ENCODE measurements around the gene TRAM2. TPM values are rescaled to one million over a fixed set of nuclear protein-coding genes. Genes with fewer than 3 reads are reported as not detected.

The TRAM2 gene
- total and polyA plus RNA-seq, 4 donors = 7.3 to 20.3 (median 13.0) TPM

DNA sequence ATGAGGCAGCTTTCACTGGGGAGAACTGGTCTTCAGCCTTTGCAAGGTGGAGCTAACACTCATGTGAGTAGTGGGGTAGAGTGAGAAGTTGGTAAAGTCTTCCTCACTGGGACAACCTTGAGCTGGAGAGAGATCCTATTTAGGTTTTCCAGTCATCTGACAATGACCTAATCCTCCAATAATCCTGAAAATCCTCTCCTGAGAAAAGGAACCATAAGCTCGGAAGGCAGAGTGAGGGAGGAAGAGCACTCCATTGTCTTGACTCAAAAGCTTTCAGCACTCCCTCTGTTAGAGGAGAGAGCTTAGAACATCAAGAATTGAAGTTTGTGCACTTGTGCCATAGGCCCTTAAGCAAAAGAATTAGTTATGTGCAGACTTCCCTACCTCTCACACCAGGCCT, 77.8 kb downstream of the TRAM2 start:
- Histone ChIP-seq H3K4me3 (ENCODE audit: low read depth in 1 of 3, low read length in 3 of 3) (no peak overlapping the region), H3K4me1 (ENCODE audit: control insufficient read depth in 4 of 4, insufficient read depth in 4 of 4, low read length in 3 of 4) (peaks cover 0 to 5% (median 0%) of the 10 kb centered on the region in 4 donors), H3K36me3 (ENCODE audit: control insufficient read depth in 4 of 4, insufficient read depth in 3 of 4, low read depth in 1 of 4, low read length in 3 of 4) (peaks cover 3 to 13% (median 8%) of the 10 kb centered on the region in 4 donors), H3K9me3 (ENCODE audit: control insufficient read depth in 4 of 4, low read length in 3 of 4) (no peaks in the 10 kb centered on the region), H3K27me3 (ENCODE audit: control insufficient read depth in 4 of 4, insufficient read depth in 4 of 4, low read length in 3 of 4) (no peaks in the 10 kb centered on the region), H3K27ac (ENCODE audit: low read depth in 1 of 2, low read length in 2 of 2) (no peak overlapping the region), H3K9ac (ENCODE audit: low read depth in 1 of 2, low read length in 2 of 2) (no peak overlapping the region)
- DNase-seq (ENCODE audit: low spot score) = no peak
- TF ChIP-seq TAF1 (conservative IDR thresholded peaks at IDR 0.05) = no peak
- WGBS = 89% methylated on average over 1 of the region's 1 CpG

DNA sequence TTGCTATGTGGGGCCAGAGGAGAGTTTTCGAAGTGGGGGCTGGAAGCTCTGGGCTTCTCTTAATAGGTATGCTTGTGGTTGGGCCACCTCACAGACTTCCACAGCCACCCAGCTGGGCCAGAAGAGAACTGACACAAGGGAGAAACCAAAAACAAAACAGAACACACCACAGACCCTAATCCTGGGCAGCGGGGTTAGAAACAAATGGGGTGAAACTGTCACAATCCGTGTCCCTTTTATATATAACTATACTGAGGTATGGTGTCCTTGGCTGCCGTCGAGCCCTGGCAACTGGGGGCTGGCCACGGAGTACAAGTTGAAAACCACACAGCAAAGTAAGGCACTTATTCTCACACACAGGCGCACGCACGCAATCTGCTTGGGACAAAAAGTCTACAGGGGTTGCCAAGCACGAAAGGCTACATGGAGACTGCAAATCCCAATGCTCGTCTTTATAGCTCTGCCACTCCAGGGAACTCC, 78.3 kb downstream of the TRAM2 start:
- 96% methylated on average over 11 of the region's 11 CpGs for WGBS
- TF ChIP-seq HNF4G (IDR thresholded peaks at IDR 0.05) (no peak), EGR1 (IDR thresholded peaks at IDR 0.05; ENCODE audit: low read depth in 2 of 2) (no peak), NR2F2 (IDR thresholded peaks at IDR 0.05) (no peak), SP1 (IDR thresholded peaks at IDR 0.05) (no peak)
- TF ChIP-seq, protein P1, sequence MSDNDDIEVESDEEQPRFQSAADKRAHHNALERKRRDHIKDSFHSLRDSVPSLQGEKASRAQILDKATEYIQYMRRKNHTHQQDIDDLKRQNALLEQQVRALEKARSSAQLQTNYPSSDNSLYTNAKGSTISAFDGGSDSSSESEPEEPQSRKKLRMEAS (IDR thresholded peaks at IDR 0.05) = no peak
- TF ChIP-seq, protein P2, sequence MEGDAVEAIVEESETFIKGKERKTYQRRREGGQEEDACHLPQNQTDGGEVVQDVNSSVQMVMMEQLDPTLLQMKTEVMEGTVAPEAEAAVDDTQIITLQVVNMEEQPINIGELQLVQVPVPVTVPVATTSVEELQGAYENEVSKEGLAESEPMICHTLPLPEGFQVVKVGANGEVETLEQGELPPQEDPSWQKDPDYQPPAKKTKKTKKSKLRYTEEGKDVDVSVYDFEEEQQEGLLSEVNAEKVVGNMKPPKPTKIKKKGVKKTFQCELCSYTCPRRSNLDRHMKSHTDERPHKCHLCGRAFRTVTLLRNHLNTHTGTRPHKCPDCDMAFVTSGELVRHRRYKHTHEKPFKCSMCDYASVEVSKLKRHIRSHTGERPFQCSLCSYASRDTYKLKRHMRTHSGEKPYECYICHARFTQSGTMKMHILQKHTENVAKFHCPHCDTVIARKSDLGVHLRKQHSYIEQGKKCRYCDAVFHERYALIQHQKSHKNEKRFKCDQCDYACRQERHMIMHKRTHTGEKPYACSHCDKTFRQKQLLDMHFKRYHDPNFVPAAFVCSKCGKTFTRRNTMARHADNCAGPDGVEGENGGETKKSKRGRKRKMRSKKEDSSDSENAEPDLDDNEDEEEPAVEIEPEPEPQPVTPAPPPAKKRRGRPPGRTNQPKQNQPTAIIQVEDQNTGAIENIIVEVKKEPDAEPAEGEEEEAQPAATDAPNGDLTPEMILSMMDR (IDR thresholded peaks at IDR 0.05; ENCODE audit: low read depth, low read length, missing input control) = no peak
- no peak overlapping the region for H3K9ac ChIP-seq (ENCODE audit: low read depth in 1 of 2, low read length in 2 of 2)

DNA sequence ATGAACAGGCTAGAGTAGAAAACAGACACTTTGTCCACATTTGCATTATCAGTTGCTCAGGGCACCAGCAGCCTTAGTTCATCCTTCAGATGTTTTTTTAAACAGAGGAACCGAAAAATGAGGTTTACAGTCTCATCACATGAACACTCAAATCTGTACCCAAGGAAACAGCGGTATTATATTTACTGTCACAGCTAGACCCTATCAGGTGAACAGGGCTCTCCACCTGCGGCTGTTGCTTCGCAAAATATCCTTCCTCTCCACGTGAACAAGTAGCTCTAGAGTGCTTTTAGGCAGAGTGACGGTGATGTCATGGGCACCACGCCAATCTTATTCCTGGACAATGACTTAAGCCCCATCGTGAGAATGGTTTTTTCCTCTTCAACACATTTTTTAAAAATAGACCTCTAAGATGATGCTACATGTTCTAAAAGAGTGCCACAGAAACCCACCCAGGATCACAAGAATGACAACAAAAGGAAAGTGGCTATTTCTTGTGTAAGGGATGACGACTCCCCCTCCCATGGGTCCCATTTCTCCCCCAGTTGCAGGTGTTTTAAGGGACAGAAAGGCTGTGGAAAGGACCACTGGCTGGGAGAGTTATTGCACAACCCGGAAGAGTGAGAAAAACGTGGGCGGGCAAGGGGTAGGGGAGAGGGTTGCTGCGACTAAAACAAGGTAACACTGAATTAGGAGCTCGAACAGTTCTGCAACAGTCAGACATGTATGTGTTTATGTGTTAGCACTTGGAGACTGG, 79.0 kb downstream of the TRAM2 start:
- Histone ChIP-seq H3K36me3 (ENCODE audit: control insufficient read depth in 4 of 4, insufficient read depth in 3 of 4, low read depth in 1 of 4, low read length in 3 of 4) (peaks cover 3 to 10% (median 8%) of the 10 kb centered on the region in 4 donors), H3K27ac (ENCODE audit: low read depth in 1 of 2, low read length in 2 of 2) (peak overlapping the region in 1 of 2 donors; percentile 14), H3K9me3 (ENCODE audit: control insufficient read depth in 4 of 4, low read length in 3 of 4) (no peaks in the 10 kb centered on the region), H3K9ac (ENCODE audit: low read depth in 1 of 2, low read length in 2 of 2) (no peak overlapping the region), H3K4me3 (ENCODE audit: low read depth in 1 of 3, low read length in 3 of 3) (no peak overlapping the region), H3K27me3 (ENCODE audit: control insufficient read depth in 4 of 4, insufficient read depth in 4 of 4, low read length in 3 of 4) (no peaks in the 10 kb centered on the region), H3K4me1 (ENCODE audit: control insufficient read depth in 4 of 4, insufficient read depth in 4 of 4, low read length in 3 of 4) (peaks cover 0 to 5% (median 0%) of the 10 kb centered on the region in 4 donors)
- 87% methylated on average over 14 of the region's 14 CpGs for WGBS
- no peak for DNase-seq (ENCODE audit: low spot score)
- TF ChIP-seq FOXA1 (IDR thresholded peaks at IDR 0.05) (no peak), JUND (IDR thresholded peaks at IDR 0.05) (no peak), RXRA (IDR thresholded peaks at IDR 0.05) (no peak), NR2F2 (IDR thresholded peaks at IDR 0.05) (no peak), EGR1 (IDR thresholded peaks at IDR 0.05; ENCODE audit: low read depth in 2 of 2) (no peak), YY1 (IDR thresholded peaks at IDR 0.05) (no peak), HNF4A (conservative IDR thresholded peaks at IDR 0.05) (no peak), SP1 (IDR thresholded peaks at IDR 0.05) (no peak), RAD21 (IDR thresholded peaks at IDR 0.05) (no peak)
- TF ChIP-seq, protein P2 (IDR thresholded peaks at IDR 0.05; ENCODE audit: low read depth, low read length, missing input control) = no peak
- TF ChIP-seq, protein P3, sequence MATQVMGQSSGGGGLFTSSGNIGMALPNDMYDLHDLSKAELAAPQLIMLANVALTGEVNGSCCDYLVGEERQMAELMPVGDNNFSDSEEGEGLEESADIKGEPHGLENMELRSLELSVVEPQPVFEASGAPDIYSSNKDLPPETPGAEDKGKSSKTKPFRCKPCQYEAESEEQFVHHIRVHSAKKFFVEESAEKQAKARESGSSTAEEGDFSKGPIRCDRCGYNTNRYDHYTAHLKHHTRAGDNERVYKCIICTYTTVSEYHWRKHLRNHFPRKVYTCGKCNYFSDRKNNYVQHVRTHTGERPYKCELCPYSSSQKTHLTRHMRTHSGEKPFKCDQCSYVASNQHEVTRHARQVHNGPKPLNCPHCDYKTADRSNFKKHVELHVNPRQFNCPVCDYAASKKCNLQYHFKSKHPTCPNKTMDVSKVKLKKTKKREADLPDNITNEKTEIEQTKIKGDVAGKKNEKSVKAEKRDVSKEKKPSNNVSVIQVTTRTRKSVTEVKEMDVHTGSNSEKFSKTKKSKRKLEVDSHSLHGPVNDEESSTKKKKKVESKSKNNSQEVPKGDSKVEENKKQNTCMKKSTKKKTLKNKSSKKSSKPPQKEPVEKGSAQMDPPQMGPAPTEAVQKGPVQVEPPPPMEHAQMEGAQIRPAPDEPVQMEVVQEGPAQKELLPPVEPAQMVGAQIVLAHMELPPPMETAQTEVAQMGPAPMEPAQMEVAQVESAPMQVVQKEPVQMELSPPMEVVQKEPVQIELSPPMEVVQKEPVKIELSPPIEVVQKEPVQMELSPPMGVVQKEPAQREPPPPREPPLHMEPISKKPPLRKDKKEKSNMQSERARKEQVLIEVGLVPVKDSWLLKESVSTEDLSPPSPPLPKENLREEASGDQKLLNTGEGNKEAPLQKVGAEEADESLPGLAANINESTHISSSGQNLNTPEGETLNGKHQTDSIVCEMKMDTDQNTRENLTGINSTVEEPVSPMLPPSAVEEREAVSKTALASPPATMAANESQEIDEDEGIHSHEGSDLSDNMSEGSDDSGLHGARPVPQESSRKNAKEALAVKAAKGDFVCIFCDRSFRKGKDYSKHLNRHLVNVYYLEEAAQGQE (IDR thresholded peaks at IDR 0.05) = no peak
- TF ChIP-seq, protein P4, sequence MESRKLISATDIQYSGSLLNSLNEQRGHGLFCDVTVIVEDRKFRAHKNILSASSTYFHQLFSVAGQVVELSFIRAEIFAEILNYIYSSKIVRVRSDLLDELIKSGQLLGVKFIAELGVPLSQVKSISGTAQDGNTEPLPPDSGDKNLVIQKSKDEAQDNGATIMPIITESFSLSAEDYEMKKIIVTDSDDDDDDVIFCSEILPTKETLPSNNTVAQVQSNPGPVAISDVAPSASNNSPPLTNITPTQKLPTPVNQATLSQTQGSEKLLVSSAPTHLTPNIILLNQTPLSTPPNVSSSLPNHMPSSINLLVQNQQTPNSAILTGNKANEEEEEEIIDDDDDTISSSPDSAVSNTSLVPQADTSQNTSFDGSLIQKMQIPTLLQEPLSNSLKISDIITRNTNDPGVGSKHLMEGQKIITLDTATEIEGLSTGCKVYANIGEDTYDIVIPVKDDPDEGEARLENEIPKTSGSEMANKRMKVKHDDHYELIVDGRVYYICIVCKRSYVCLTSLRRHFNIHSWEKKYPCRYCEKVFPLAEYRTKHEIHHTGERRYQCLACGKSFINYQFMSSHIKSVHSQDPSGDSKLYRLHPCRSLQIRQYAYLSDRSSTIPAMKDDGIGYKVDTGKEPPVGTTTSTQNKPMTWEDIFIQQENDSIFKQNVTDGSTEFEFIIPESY (IDR thresholded peaks at IDR 0.05) = no peak
- TF ChIP-seq, protein P1 (IDR thresholded peaks at IDR 0.05) = no peak

More for the DNA sequence above, 78.3 kb downstream of the TRAM2 start:
- H3K36me3 ChIP-seq (ENCODE audit: control insufficient read depth in 4 of 4, insufficient read depth in 3 of 4, low read depth in 1 of 4, low read length in 3 of 4) = peaks cover 3 to 13% (median 8%) of the 10 kb centered on the region in 4 donors
- no peaks in the 10 kb centered on the region for H3K27me3 ChIP-seq (ENCODE audit: control insufficient read depth in 4 of 4, insufficient read depth in 4 of 4, low read length in 3 of 4)
- no peak for DNase-seq (ENCODE audit: low spot score)
- H3K9me3 ChIP-seq (ENCODE audit: control insufficient read depth in 4 of 4, low read length in 3 of 4) = no peaks in the 10 kb centered on the region
- H3K4me1 ChIP-seq (ENCODE audit: control insufficient read depth in 4 of 4, insufficient read depth in 4 of 4, low read length in 3 of 4) = peaks cover 0 to 5% (median 0%) of the 10 kb centered on the region in 4 donors
- no peak overlapping the region for H3K4me3 ChIP-seq (ENCODE audit: low read depth in 1 of 3, low read length in 3 of 3)
- no peak overlapping the region for H3K27ac ChIP-seq (ENCODE audit: low read depth in 1 of 2, low read length in 2 of 2)

Measured in liver (tissue), 9 donors.